ENCODE results near the gene CABCOCO1. TPM values are rescaled to one million over a fixed set of nuclear protein-coding genes. Genes with fewer than 3 reads are reported as not detected.
"Not testable (repeated sequence)": the region's sequence is repeated elsewhere in the genome, so short reads cannot be mapped to it uniquely, and the experiment has no call there.

The CABCOCO1 gene
- total RNA-seq, 1 donor from 2014 or later = not detected

DNA sequence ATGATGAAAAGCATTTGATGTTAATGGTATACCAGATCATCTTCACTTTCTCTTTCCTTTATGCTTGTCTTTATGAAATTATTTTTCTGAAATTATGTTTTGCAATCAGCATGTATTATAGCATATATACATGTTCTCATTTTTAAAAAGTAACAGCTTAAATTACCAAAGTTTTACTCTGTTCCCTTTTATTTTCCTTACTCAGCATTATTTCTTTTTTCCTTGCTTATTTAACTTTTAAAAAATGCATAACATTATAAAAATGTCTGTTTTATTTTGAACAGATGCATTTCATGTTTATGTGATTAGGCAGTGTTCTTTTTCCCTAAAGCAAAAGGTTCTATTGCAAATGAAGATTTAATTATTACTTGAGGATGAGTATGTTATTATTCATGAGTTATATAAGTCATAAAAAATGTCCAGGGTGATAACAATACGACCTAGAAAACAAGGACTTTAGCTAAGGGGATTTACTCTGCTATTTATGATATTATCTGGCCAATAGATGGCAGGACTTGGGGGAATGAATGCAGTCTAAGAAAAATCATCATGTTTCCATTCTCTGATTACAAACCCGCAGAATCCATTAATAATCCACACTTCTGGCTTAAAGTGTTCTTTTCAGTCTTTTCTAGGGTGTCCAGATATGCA lies 38.5 kb downstream of the CABCOCO1 start:
- DNase-seq (ENCODE audit: missing footprints) (no peak), ATAC-seq (no peak)
- intact Hi-C loops (cut with DNase I) = no loop called here

DNA sequence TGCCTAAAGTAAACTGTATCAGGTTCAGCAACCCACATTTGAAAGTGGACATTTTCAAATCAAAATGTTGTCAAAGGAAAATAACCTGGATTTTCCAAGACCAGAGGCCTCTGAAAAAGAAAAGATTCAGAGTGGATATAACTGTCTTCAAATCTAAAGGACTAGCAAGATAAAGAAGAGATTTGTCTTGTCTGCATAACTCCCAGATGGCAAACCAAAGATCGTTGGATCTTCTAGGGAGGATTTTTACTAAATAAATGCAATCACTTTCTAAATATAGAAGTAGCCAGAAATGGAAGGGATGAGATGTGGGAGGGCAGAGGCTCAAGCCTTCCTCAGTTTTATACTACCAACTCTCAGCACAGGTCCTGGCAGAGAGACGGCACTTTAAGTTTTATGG lies 39.0 kb downstream of the CABCOCO1 start:
- intact Hi-C loops (cut with DNase I) = no loop called here
- DNase-seq (ENCODE audit: missing footprints) (no peak), ATAC-seq (no peak)

DNA sequence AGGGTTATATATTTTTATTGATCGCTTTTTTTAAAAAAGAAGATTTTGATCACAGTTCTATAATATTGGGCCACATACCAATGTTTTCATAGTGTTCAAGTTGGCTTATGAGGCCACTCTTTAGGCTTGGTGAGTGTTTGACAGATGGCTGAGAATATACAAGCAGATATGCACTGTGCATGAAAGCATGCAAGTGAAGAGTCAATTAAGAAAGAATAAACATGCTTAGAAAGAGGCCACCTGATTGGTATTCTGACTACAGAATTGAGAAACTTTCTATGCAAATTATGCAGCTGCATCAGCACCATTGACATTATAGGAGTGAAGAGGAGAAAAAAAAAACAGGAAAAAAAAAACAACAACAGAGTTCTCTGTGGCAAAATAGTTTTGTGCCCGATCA lies 39.9 kb downstream of the CABCOCO1 start:
- ATAC-seq = no peak
- no peak for DNase-seq (ENCODE audit: missing footprints)
- intact Hi-C loops (cut with DNase I) = no loop called here

DNA sequence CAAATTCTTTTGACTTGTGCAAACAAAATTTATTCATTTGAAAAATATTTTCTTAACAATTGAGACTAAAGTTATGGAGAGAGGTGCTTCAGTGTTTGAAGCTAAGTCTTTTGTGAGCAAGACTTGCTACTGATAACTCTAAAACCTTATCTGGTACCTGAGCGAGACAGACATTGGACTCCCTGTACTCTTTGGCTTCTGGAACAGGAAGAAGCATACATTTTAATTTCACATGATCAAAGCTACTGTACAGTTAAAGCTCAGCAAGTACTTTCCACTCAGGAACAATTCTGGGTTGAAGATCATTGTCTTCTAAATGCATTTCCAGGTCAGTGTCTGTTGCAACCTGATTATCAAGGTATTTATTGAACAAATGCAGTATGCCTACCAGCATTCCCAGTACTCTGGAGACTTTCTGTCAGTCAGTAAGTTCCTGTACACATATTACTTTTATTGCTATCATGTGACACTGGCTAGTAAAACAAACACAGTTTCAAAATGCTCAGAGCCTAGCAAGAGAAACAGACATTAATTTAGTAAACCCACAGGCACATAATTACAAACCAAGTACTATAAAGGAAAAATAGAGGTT lies 42.4 kb downstream of the CABCOCO1 start:
- intact Hi-C loops (cut with DNase I) = no loop called here
- DNase-seq (ENCODE audit: missing footprints) (no peak), ATAC-seq (no peak)

DNA sequence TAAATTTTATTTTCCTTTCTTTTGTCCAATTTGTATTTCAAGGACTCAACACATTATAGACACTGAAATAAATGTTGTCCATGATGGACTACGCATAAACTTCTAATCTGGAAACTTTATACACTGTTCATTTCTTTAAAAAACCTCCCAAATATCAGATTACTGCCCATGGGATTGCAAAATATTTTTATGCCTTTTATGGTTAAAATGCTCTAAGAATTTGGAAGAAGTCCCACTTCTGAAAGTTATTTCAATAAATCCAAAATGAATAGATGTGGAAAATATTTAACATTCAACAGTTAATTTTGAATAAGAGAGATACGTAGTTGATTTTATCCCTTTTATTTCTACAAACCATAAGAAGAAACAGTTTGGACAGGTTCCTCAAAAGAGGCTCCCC lies 46.1 kb downstream of the CABCOCO1 start:
- ATAC-seq = no peak
- intact Hi-C loops (cut with DNase I) = no loop called here
- no peak for DNase-seq (ENCODE audit: missing footprints)

DNA sequence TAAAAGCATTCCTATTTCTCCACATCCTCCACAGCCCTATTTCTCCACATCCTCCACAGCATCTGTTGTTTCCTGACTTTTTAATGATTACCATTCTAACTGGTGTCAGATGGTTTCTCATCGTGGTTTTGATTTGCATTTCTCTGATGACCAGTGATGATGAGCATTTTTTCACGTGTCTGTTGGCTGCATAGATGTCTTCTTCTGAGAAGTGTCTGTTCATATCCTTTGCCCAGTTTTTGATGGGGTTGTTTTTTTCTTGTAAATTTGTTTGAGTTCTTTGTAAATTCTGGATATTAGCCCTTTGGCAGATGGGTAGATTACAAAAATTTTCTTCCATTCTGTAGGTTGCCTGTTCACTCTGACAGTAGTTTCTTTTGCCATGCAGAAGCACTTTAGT lies 49.4 kb downstream of the CABCOCO1 start:
- ATAC-seq; intact Hi-C loops (cut with DNase I); DNase-seq (ENCODE audit: missing footprints): not testable (repeated sequence)

DNA sequence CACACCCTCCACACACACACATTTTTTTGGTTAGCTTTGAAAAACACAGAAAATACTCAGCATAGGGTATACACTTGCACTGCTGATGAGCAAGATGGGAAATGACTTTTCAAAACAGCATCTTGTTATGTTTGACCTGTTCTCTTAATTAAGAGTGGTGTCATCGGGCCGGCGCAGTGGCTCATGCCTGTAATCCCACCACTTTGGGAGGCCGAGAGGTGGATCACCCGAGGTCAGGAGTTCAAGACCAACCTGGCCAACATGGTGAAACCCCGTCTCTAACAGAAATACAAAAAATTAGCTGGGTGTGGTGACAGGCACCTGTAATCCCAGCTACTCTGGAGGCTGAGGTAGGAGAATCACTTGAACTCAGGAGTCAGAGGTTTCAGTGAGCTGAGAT lies 56.7 kb downstream of the CABCOCO1 start:
- ATAC-seq; intact Hi-C loops (cut with DNase I): not testable (repeated sequence)
- DNase-seq (ENCODE audit: missing footprints) = peak; percentile 65

DNA sequence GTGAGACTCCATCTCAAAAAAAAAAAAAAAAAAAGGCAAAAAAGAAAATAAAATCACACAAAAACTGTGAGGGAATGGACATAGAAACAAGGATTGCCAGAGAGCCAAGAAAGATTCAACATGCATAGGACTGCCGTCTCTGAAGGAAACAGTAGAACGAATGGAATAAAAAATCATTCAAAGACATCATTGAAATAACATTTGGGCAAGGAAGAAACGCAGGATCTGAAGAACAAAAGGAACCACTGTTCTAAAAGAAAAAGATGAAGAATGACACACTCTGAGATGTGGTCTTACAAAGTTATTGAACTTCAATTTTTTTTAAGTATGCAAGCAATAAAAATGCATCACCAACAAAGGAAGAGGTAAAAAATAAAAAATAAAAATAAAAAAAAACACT lies 57.2 kb downstream of the CABCOCO1 start:
- intact Hi-C loops (cut with DNase I) = no loop called here
- DNase-seq (ENCODE audit: missing footprints) = no peak
- no peak for ATAC-seq

DNA sequence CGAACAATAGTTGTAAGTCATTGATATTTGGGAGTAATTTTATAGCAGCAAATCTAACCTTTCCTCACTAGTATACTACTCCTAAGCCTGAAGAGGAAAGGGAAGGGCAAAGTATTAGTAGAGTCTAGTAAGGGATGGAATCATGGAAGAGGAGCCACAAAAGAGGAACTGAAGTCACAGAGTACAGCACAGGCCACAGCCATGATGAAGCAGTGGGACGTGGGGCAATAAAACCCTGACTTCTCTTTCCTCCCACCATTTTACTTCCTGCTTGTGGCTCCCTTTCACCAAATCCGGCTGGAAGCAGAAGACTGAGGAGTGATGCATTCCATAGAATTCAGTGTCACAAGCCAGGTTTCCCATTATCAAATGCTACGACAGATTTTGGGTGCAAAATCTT lies 58.7 kb downstream of the CABCOCO1 start:
- ATAC-seq = no peak
- intact Hi-C loops (cut with DNase I) = no loop called here

DNA sequence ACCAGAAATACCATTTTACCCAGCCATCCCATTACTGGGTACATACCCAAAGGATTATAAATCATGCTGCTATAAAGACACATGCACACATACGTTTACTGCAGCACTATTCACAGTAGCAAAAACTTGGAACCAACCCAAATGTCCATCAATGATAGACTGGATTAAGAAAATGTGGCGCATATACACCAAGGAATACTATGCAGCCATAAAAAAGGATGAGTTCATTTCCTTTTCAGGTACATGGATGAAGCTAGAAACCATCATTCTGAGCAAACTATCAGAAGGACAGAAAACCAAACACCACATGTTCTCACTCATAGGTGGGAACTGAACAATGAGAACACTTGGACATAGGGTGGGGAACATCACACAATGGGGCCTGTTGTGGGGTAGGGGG lies 62.5 kb downstream of the CABCOCO1 start:
- ATAC-seq; intact Hi-C loops (cut with DNase I); DNase-seq (ENCODE audit: missing footprints): not testable (repeated sequence)

More for the DNA sequence above, 58.7 kb downstream of the CABCOCO1 start:
- no peak for DNase-seq (ENCODE audit: missing footprints)

DNA sequence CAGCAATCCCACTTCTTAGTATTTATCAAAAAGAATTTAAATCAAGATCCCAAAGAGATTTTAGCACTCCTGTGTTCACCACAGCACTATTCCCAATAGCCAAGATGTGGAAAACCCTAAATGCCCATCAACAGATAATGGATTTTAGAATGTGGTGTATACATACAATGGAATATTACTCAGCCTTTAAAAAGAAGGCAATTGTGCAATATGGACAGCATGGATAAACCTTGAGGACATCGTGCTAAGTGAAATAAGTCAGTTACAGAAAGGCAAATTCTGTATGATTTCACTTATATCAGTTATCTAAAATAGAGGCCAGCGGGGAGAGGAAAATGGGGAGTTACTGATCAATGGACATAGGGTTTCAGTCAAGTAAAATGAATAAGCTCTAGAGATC lies 66.9 kb downstream of the CABCOCO1 start:
- intact Hi-C loops (cut with DNase I) = no loop called here
- ATAC-seq (no peak), DNase-seq (ENCODE audit: missing footprints) (no peak)

DNA sequence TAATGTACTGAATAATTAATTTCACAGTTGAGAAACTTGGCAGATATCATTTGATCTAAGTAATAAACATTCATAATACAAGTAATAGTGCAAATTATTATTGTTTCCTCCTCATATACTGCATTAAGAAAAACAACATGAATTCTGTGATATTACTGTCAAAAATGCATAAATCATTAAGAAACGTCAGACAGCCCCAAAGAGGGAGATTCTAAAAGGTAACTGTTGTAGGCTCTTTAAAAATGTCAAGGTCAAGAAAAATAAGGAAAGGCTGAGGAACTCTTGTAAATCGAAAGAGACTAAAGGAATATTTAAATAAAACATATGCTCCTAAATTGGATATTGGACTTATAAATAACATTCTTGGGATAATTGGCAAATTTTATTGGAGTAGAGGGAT lies 67.9 kb downstream of the CABCOCO1 start:
- intact Hi-C loops (cut with DNase I) = loop anchor here (5.0 to 10.0 kb wide), 2 partner anchors 586 to 918 kb away; no protein-coding TSS in a partner anchor
- no peak for ATAC-seq
- DNase-seq (ENCODE audit: missing footprints) = no peak

DNA sequence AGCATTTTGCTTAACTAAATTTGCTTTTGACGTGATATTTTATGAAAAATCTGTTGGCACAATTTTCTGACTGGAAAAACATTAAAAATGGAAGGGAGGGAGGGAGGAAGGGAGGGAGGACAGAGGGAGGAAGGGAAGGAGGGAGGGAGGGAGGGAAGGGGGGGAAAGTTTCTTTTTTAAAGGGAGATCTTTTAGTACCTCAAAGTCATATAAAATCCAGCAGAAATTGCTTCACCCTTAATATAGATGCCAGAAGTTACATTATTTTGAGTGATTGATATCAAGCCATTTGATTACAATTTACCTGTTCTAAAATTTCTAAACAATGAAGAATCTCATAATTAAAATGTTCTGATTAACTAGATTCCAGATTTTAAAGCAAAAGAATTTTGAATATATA lies 68.9 kb downstream of the CABCOCO1 start:
- ATAC-seq = no peak
- DNase-seq (ENCODE audit: missing footprints) = no peak
- intact Hi-C loops (cut with DNase I) = loop anchor here (5.0 to 10.0 kb wide), 2 partner anchors 587 to 919 kb away; no protein-coding TSS in a partner anchor

DNA sequence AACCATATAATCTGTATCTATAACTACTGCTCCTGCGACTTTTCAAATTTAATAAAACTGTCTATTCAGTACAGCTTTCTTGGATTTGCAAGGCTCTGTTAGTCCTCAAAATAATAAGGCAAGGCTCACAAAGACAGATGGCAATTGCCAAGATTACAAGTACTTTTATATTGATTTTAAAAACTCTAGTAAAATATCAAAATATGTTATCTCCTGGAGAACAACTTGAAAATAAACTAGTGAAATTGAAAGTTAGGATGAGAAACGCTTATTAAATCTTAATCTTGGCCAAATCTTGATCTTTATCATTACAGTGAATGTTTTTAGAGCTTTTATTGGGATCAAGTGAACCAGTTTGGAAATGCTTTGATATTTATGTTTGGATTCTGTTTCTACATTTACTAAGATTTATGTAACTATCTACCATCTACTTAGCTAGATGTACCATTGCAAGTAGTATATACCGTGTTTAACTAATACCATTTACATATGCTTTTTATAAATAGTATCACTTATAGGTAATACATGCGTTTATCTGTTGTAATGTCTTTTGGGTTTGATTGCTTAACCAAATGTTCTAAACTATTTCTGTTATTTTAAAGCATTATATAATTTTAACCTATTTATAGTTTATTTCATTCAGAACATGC lies 70.0 kb downstream of the CABCOCO1 start:
- DNase-seq (ENCODE audit: missing footprints) = no peak
- intact Hi-C loops (cut with DNase I) = loop anchor here (5.0 to 10.0 kb wide), 2 partner anchors 588 to 920 kb away; no protein-coding TSS in a partner anchor
- no peak for ATAC-seq

DNA sequence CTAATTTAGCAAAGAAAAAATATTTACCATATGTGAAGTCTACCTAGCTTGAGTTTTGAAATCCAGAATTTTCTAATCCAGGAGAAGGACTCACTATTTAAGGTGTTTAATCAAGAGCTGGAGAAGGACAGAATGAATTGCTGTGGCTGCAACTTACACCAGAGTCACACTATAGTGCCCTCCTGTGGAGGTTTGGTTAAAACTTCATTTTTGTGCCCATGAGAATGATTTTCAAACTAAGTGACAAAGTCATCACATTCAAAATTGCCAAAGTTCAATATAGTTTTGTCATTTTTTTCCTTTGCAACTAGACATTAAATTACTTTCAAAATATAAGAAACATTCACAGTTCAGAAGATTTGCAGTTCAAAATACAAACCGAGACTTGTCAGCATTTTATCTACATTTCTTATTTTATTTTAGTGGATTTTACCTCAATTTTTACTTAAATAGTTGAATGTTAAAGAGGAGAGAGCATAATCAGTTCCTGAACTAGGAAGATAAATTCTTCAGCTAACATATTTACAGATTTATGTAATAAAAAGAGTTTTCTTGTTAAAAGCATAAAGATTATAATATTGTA lies 70.7 kb downstream of the CABCOCO1 start:
- intact Hi-C loops (cut with DNase I) = loop anchor here (5.0 to 10.0 kb wide), 2 partner anchors 589 to 921 kb away; no protein-coding TSS in a partner anchor
- ATAC-seq = no peak
- no peak for DNase-seq (ENCODE audit: missing footprints)

DNA sequence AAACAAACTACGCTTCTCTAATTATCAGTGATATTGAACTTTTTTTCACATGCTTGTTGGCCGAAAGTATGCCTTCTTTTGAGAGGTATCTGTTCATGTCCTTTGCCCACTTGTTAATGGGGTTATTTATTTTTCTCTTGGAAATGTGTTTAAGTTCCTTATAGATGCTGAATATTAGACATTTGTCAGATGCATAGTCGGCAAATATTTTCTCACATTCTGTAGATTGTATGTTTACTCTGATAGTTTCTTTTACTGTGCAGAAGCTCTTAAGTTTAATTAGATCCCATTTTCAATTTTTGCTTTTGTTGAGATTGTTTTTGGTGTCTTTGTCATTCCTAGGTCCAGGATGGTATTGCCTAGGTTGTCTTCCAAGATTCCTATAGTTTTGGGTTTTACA lies 73.2 kb downstream of the CABCOCO1 start:
- DNase-seq (ENCODE audit: missing footprints) (no peak), ATAC-seq (no peak)
- intact Hi-C loops (cut with DNase I) = loop anchor here (10.0 kb wide), 1 partner anchor 591 kb away; no protein-coding TSS in a partner anchor

DNA sequence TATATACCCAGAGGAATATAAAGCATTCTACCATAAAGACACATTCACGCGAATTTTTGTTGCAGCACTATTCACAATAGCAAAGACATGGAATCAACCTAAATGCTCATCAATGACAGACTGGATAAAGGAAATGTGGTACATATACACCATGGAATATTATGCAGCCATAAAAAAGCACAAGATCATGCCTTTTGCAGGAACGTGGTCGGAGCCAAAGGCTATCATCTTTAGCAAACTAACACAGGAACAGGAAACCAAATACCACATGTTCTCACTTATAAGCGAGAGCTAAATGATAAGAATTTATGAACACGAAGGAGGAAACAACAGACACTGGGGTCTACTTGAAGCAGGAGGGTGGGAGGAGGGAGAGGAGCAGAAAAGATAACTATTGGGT lies 74.7 kb downstream of the CABCOCO1 start:
- ATAC-seq = not testable (repeated sequence)
- intact Hi-C loops (cut with DNase I) = loop anchor here (10.0 kb wide), 1 partner anchor 593 kb away; no protein-coding TSS in a partner anchor

DNA sequence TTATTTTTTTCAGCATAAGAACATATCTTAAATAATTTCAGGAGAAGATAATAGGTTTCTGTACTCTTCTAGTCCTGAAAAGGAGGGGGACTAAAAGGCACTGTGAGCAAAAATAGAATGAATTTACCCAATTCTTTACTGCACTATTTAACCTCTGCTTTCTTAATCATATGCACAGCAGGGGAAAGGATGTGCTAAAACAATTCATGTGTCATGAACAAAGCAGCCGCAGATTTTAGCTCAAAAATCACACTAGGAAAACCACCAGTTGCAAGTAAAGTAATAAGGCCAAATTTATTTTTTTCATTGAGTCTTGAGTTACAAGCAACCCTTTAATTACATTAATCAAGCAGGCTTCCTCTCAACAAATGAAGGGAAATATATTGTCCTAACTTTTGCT lies 80.1 kb downstream of the CABCOCO1 start:
- intact Hi-C loops (cut with DNase I) = no loop called here
- no peak for DNase-seq (ENCODE audit: missing footprints)
- no peak for ATAC-seq

More for the DNA sequence above, 74.7 kb downstream of the CABCOCO1 start:
- DNase-seq (ENCODE audit: missing footprints) = not testable (repeated sequence)

DNA sequence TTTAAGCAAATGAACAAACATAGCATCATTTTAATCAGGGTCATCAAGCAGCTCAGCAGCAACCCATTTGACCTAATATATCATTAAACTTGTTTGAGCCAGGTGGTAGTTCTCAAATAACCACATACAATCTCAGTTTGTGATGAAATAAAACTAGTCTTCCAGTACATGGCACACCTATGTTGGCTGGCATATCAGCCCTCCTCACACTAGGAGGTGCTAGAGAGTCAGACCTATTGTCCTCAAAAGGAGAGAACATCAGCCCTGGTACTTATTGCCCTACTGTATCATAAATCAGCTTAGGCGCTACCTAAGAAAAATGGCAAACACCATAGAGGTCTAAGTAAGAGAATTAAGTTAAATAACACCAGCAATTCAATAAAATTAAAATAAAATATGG lies 81.7 kb downstream of the CABCOCO1 start:
- no peak for DNase-seq (ENCODE audit: missing footprints)
- no peak for ATAC-seq
- intact Hi-C loops (cut with DNase I) = no loop called here

Measured in Right ventricle myocardium inferior (tissue), 1 donor.